DMS153 treated with DMSO at 0.1 percent for 48 hours (cell line): ENCODE data around the gene ZBTB40.

Experiments
- DNase-seq: peaks from one replicate; lab custom pipeline; 2025; ENCODE audit not compliant: unreplicated experiment; lab: John Stamatoyannopoulos, UW

The ZBTB40 gene

GRCh38 chr1:22578732-22579361, 127.2 kb downstream of the ZBTB40 start:
- DNase-seq: no peak

- DNase-seq: no peak
Measured at GRCh38 chr1:22579541-22580155, 128.0 kb downstream of the ZBTB40 start.
